Lung (tissue), 12 donors: ENCODE measurements around the gene BDKRB1. TPM values are rescaled to one million over a fixed set of nuclear protein-coding genes. Genes with fewer than 3 reads are reported as not detected.

Experiments used
- ATAC-seq: fragments of 200-7000 bp; cut with Tn5 transposase; one replicate; pipeline ENCODE4 v1.9.1; 2020; ENCODE audit warnings: moderate number of reproducible peaks; ENCODE audit not compliant: insufficient read depth, low FRiP score
- DNase-seq, 3 donors: peaks; one replicate each; pipeline ENCODE4 v3.0.0-alpha.2; 2013 to 2017
- H3K27ac ChIP-seq, 2 donors: one replicate each; pipeline ENCODE4 v1.5.1; 2013; ENCODE audit warnings: mild to moderate bottlenecking in 2 of 2, moderate library complexity in 2 of 2, control low read depth in 1 of 2, inconsistent platforms in 1 of 2, low read depth in 1 of 2, low read length in 1 of 2
- H3K27me3 ChIP-seq, 3 donors: one replicate each; pipeline ENCODE4 v1.5.1; 2013; ENCODE audit warnings: low read length in 2 of 3; ENCODE audit not compliant: control insufficient read depth in 3 of 3, insufficient read depth in 3 of 3
- H3K36me3 ChIP-seq, 4 donors: one replicate each; pipeline ENCODE4 v1.5.1; 2013; ENCODE audit warnings: low read length in 4 of 4, mild to moderate bottlenecking in 1 of 4, moderate library complexity in 1 of 4; ENCODE audit not compliant: control insufficient read depth in 4 of 4, insufficient read depth in 4 of 4
- H3K4me1 ChIP-seq, 5 donors: one replicate each; pipeline ENCODE4 v1.5.1; 2013; ENCODE audit warnings: low read length in 5 of 5, mild to moderate bottlenecking in 2 of 5, moderate library complexity in 1 of 5; ENCODE audit not compliant: control insufficient read depth in 5 of 5, insufficient read depth in 5 of 5
- H3K4me3 ChIP-seq: one replicate; pipeline ENCODE4 v1.5.1; 2013; ENCODE audit warnings: mild to moderate bottlenecking, control low read depth, moderate library complexity
- H3K9ac ChIP-seq, 2 donors: one replicate each; pipeline ENCODE4 v1.5.1; 2013; ENCODE audit warnings: low read length in 2 of 2, control low read depth in 1 of 2; ENCODE audit not compliant: insufficient read depth in 1 of 2
- H3K9me3 ChIP-seq, 4 donors: one replicate each; pipeline ENCODE4 v1.5.1; 2013; ENCODE audit warnings: low read length in 3 of 4, mild to moderate bottlenecking in 1 of 4, moderate library complexity in 1 of 4; ENCODE audit not compliant: control insufficient read depth in 4 of 4, insufficient read depth in 3 of 4
- CTCF ChIP-seq: IDR thresholded peaks from 2 replicates; pipeline ENCODE4 v1.5.1; 2012; ENCODE audit warnings: mild to moderate bottlenecking; ENCODE audit errors: control extremely low read depth, extremely low read depth
- WGBS, 2 donors: extraction: QIAGEN DNeasy Blood & Tissue Kit; methylation state at CpG; one replicate each; pipeline ENCODE4 v1.1.7; 2013; 5-methylcytosine and 5-hydroxymethylcytosine counted together
- polyA plus RNA-seq, 2 donors: library from polyadenylated mRNA; stranded (reverse); fragments of 200-250 nt; gene quantifications; one replicate each; pipeline ENCODE4 v1.2.1, GENCODE V29; 2013
- total RNA-seq, 2 donors: library from RNA; depleted of rRNA in 1 of 2; stranded (reverse); fragments of >200 nt in 1 of 2; gene quantifications; one replicate each; pipeline ENCODE4 v1.2.1, GENCODE V29; 2014 to 2021
- donor health status: control.
- donor health status: control.
- donor health status: Bipolar disorder and iron deficiency.
- donor health status: healthy.
- donor health status: DM: yes; HTN: yes; CAD: no.

BDKRB1 gene
- total and polyA plus RNA-seq, 4 donors = 0.18 to 5.4 (median 0.42) TPM

GRCh38 chr14:96208739-96209138, 47.3 kb upstream of the BDKRB1 start:
- peaks cover 0 to 1% (median 0%) of the 10 kb centered on the region in 3 donors for H3K27me3 ChIP-seq

GRCh38 chr14:96212140-96212539, 43.9 kb upstream of the BDKRB1 start:
- H3K4me3 ChIP-seq = no peak overlapping the region
- H3K9me3 ChIP-seq = peaks cover 0 to 8% (median 3%) of the 10 kb centered on the region in 4 donors
- no peaks in the 10 kb centered on the region for H3K27me3 ChIP-seq
- ATAC-seq = no peak
- no peaks in the 10 kb centered on the region for H3K36me3 ChIP-seq
- H3K4me1 ChIP-seq = no peaks in the 10 kb centered on the region
- TF ChIP-seq CTCF = no peak
- H3K27ac ChIP-seq = no peak overlapping the region
- no peak overlapping the region for H3K9ac ChIP-seq
- no peak for DNase-seq

More at GRCh38 chr14:96208739-96209138, 47.3 kb upstream of the BDKRB1 start:
- WGBS, 2 donors = 91 to 94% methylated on average over 12 of the region's 12 CpGs
- no peak for DNase-seq
- H3K27ac ChIP-seq = no peak overlapping the region
- ATAC-seq = no peak
- peaks cover 0 to 21% (median 5%) of the 10 kb centered on the region in 5 donors for H3K4me1 ChIP-seq
- H3K4me3 ChIP-seq = no peak overlapping the region
- H3K9ac ChIP-seq = no peak overlapping the region
- no peaks in the 10 kb centered on the region for H3K36me3 ChIP-seq
- no peak for TF ChIP-seq CTCF
- H3K9me3 ChIP-seq = peaks cover 0 to 8% (median 3%) of the 10 kb centered on the region in 4 donors

- DNase-seq = no peak
- H3K4me1 ChIP-seq = no peaks in the 10 kb centered on the region
- no peak overlapping the region for H3K27ac ChIP-seq
- WGBS, 2 donors = 94% methylated on average over 4 of the region's 4 CpGs
- no peaks in the 10 kb centered on the region for H3K27me3 ChIP-seq
- no peak for TF ChIP-seq CTCF
- ATAC-seq = no peak
- no peak overlapping the region for H3K4me3 ChIP-seq
- no peak overlapping the region for H3K9ac ChIP-seq
- H3K9me3 ChIP-seq = peaks cover 0 to 8% (median 3%) of the 10 kb centered on the region in 4 donors
- no peaks in the 10 kb centered on the region for H3K36me3 ChIP-seq
Measured at GRCh38 chr14:96212896-96213295, 43.1 kb upstream of the BDKRB1 start.

- ATAC-seq (no peak), DNase-seq (no peak)
- H3K4me1 ChIP-seq = no peaks in the 10 kb centered on the region
- H3K9me3 ChIP-seq = peaks cover 0 to 8% (median 3%) of the 10 kb centered on the region in 4 donors
- no peak overlapping the region for H3K9ac ChIP-seq
- H3K4me3 ChIP-seq = no peak overlapping the region
- H3K27me3 ChIP-seq = no peaks in the 10 kb centered on the region
- H3K36me3 ChIP-seq = no peaks in the 10 kb centered on the region
- 84 to 90% methylated on average over 10 of the region's 10 CpGs for WGBS, 2 donors
- no peak overlapping the region for H3K27ac ChIP-seq
- no peak for TF ChIP-seq CTCF
Measured at GRCh38 chr14:96213871-96214465, 42.0 kb upstream of the BDKRB1 start.
